ENCODE results near the gene MACC1. TPM values are rescaled to one million over a fixed set of nuclear protein-coding genes. Genes with fewer than 3 reads are reported as not detected.

MACC1 gene
- polyA plus RNA-seq, 1 donor (not counting 4 experiments of a cell fraction or from before 2014, with no cell fraction given), result 16.4 TPM

DNA sequence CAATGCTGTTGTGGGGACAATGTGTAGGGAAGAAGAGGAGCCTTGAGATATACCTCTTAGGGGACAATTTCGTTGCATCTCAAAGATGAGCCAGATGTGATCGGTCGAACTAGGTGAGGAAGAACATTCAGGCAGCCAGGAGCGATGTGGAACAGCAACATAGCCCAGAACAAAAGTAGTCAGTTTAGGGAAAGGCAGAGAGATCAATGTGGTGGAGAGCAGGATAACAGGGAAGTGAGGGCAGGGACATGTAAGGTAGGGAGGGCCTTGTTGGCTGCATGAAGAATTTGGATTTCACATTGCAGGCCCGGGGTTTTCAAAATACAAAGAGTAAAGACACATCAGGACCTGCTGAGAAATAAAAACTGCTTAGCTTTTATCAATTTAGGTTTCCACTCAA lies 29.1 kb upstream of the MACC1 start:
- Histone ChIP-seq H3K27me3 (ENCODE audit: control insufficient read depth, extremely low read depth, insufficient read depth, low read length) (no peaks in the 10 kb centered on the region), H3K9ac (ENCODE audit: control insufficient read depth, extremely low read depth, insufficient read depth, low read length) (no peak overlapping the region), H3K4me3 (ENCODE audit: control insufficient read depth in 2 of 3, extremely low read depth in 1 of 3, insufficient read depth in 2 of 3, low read depth in 1 of 3, low read length in 3 of 3) (no peak overlapping the region), H3K9me3 (ENCODE audit: control insufficient read depth, low read depth, low read length) (no peaks in the 10 kb centered on the region), H3K4me1 (ENCODE audit: control insufficient read depth, extremely low read depth, insufficient read depth, low read length) (peaks cover 10% of the 10 kb centered on the region), H2AFZ (ENCODE audit: control insufficient read depth, low read length) (no peak overlapping the region), H4K20me1 (ENCODE audit: control insufficient read depth, extremely low read depth, insufficient read depth, low read length) (no peaks in the 10 kb centered on the region), H3K9me1 (ENCODE audit: control insufficient read depth, extremely low read depth, insufficient read depth, low read length) (no peaks in the 10 kb centered on the region), H3K27ac (ENCODE audit: control insufficient read depth, insufficient read depth, low read length) (no peak overlapping the region), H3K36me3 (ENCODE audit: control insufficient read depth in 2 of 2, extremely low read depth in 1 of 2, insufficient read depth in 2 of 2, low read length in 2 of 2) (no peaks in the 10 kb centered on the region), H3K4me2 (ENCODE audit: control insufficient read depth, extremely low read depth, insufficient read depth, low read depth, low read length) (no peak overlapping the region), H3K79me2 (ENCODE audit: control insufficient read depth, insufficient read depth, low read length) (no peaks in the 10 kb centered on the region)
- dilution Hi-C loops (cut with MboI; ENCODE audit: extremely low pct_ligation_motif_present, low sequenced_read_pairs), result no loop called here
- no peak for DNase-seq (ENCODE audit: low read depth, low spot score)
- no peak for FAIRE-seq
- TF ChIP-seq, protein P1, sequence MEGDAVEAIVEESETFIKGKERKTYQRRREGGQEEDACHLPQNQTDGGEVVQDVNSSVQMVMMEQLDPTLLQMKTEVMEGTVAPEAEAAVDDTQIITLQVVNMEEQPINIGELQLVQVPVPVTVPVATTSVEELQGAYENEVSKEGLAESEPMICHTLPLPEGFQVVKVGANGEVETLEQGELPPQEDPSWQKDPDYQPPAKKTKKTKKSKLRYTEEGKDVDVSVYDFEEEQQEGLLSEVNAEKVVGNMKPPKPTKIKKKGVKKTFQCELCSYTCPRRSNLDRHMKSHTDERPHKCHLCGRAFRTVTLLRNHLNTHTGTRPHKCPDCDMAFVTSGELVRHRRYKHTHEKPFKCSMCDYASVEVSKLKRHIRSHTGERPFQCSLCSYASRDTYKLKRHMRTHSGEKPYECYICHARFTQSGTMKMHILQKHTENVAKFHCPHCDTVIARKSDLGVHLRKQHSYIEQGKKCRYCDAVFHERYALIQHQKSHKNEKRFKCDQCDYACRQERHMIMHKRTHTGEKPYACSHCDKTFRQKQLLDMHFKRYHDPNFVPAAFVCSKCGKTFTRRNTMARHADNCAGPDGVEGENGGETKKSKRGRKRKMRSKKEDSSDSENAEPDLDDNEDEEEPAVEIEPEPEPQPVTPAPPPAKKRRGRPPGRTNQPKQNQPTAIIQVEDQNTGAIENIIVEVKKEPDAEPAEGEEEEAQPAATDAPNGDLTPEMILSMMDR (optimal IDR thresholded peaks at IDR 0.05 in 1 of 3, IDR thresholded peaks at IDR 0.05 in 1 of 3, conservative IDR thresholded peaks at IDR 0.05 in 1 of 3; ENCODE audit: extremely low read depth in 1 of 3, insufficient read depth in 2 of 3, low read length in 3 of 3), result no peak
- TF ChIP-seq EZH2 (IDR thresholded peaks at IDR 0.05; ENCODE audit: low read length), result no peak

DNA sequence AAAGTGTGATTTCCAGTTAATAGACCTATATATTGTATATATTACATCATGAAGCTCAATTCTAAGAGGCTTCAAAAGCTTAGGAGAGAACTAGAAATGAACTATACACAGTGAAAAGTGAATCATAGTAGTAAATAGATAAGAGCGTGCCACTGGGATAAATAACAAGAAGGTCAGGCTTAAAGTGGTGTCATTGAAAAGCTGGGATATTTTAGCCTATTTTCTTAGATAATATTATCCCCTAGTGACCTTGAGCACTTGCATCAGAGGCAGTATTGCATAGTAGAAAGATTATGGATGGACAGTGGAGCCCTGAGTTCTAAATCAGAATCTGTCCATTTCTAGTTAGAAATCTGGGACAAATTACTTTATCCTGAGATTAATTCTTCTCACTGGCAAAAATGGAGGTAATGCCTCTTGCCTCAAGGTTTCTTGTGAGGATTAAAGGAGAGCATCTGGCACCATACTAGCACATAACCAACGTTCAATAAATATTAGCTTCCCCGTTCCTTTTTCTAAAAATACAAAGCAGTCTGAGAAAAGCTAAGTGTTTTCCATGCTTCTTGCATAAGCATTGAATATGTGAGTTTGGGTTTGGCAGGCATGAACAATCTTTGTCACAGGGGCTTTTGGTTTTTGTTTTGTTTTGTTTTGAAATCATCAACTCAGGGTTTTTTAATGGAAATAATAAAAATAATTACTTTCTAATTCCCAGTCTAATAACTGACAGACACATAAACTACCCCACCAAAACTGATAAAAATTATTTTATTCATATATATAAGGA lies 27.3 kb upstream of the MACC1 start:
- no peak overlapping the region for H3K9ac ChIP-seq (ENCODE audit: control insufficient read depth, extremely low read depth, insufficient read depth, low read length)
- H2AFZ ChIP-seq (ENCODE audit: control insufficient read depth, low read length), result no peak overlapping the region
- no peaks in the 10 kb centered on the region for H3K9me1 ChIP-seq (ENCODE audit: control insufficient read depth, extremely low read depth, insufficient read depth, low read length)
- no peaks in the 10 kb centered on the region for H4K20me1 ChIP-seq (ENCODE audit: control insufficient read depth, extremely low read depth, insufficient read depth, low read length)
- no peaks in the 10 kb centered on the region for H3K36me3 ChIP-seq (ENCODE audit: control insufficient read depth in 2 of 2, extremely low read depth in 1 of 2, insufficient read depth in 2 of 2, low read length in 2 of 2)
- FAIRE-seq, result no peak
- no peak for TF ChIP-seq EZH2 (IDR thresholded peaks at IDR 0.05; ENCODE audit: low read length)
- TF ChIP-seq, protein P1 (optimal IDR thresholded peaks at IDR 0.05 in 1 of 3, IDR thresholded peaks at IDR 0.05 in 1 of 3, conservative IDR thresholded peaks at IDR 0.05 in 1 of 3; ENCODE audit: extremely low read depth in 1 of 3, insufficient read depth in 2 of 3, low read length in 3 of 3), result no peak
- no peak overlapping the region for H3K4me3 ChIP-seq (ENCODE audit: control insufficient read depth in 2 of 3, extremely low read depth in 1 of 3, insufficient read depth in 2 of 3, low read depth in 1 of 3, low read length in 3 of 3)
- dilution Hi-C loops (cut with MboI; ENCODE audit: extremely low pct_ligation_motif_present, low sequenced_read_pairs), result no loop called here
- no peak overlapping the region for H3K27ac ChIP-seq (ENCODE audit: control insufficient read depth, insufficient read depth, low read length)
- peaks cover 24% of the 10 kb centered on the region for H3K4me1 ChIP-seq (ENCODE audit: control insufficient read depth, extremely low read depth, insufficient read depth, low read length)
- no peaks in the 10 kb centered on the region for H3K9me3 ChIP-seq (ENCODE audit: control insufficient read depth, low read depth, low read length)
- H3K4me2 ChIP-seq (ENCODE audit: control insufficient read depth, extremely low read depth, insufficient read depth, low read depth, low read length), result no peak overlapping the region
- DNase-seq (ENCODE audit: low read depth, low spot score), result no peak
- no peaks in the 10 kb centered on the region for H3K79me2 ChIP-seq (ENCODE audit: control insufficient read depth, insufficient read depth, low read length)
- H3K27me3 ChIP-seq (ENCODE audit: control insufficient read depth, extremely low read depth, insufficient read depth, low read length), result no peaks in the 10 kb centered on the region

Measured in keratinocyte (primary cell).